Mesenchymal stem cell (in vitro differentiated cells and primary cell): Measurements from ENCODE around the gene GNAZ.
"Not testable (repeated sequence)": the region's sequence is repeated elsewhere in the genome, so short reads cannot be mapped to it uniquely, and the experiment has no call there.

Experiments used
- DNase-seq: peaks from one replicate; pipeline ENCODE4 v3.0.0-alpha.2; 2013
- H2AFZ ChIP-seq: one replicate; pipeline ENCODE4 v1.6.1; 2013; ENCODE audit warnings: low read depth, mild to moderate bottlenecking, control low read depth, inconsistent platforms, low read length, moderate library complexity
- H2AK5ac ChIP-seq: 2 replicates; pipeline ENCODE4 v1.6.1; 2013; ENCODE audit warnings: low read length, moderate library complexity, mild to moderate bottlenecking, inconsistent platforms; ENCODE audit not compliant: severe bottlenecking
- H2BK120ac ChIP-seq: one replicate; pipeline ENCODE4 v1.6.1; 2013; ENCODE audit warnings: low read depth, mild to moderate bottlenecking, inconsistent platforms, low read length, moderate library complexity
- H2BK12ac ChIP-seq, 2 experiments: one replicate each; pipeline ENCODE4 v1.6.1; 2013; ENCODE audit warnings: inconsistent platforms in 2 of 2, low read length in 2 of 2, mild to moderate bottlenecking in 2 of 2, moderate library complexity in 2 of 2, control low read depth in 1 of 2
- H2BK15ac ChIP-seq: one replicate; pipeline ENCODE4 v1.6.1; 2013; ENCODE audit warnings: mild to moderate bottlenecking, low read depth, inconsistent platforms; ENCODE audit not compliant: poor library complexity, severe bottlenecking
- H2BK5ac ChIP-seq: 2 replicates; pipeline ENCODE4 v1.6.1; 2013; ENCODE audit warnings: low read depth, mild to moderate bottlenecking, low read length, control low read depth, inconsistent platforms; ENCODE audit not compliant: poor library complexity, severe bottlenecking
- H3K14ac ChIP-seq, 2 experiments: one replicate each; pipeline ENCODE4 v1.6.1; 2013; ENCODE audit warnings: inconsistent platforms in 2 of 2, low read length in 2 of 2, control low read depth in 1 of 2, mild to moderate bottlenecking in 1 of 2, moderate library complexity in 1 of 2
- H3K18ac ChIP-seq, 2 experiments: one replicate each; pipeline ENCODE4 v1.6.1; 2013; ENCODE audit warnings: inconsistent platforms in 2 of 2, low read length in 2 of 2, control low read depth in 1 of 2, low read depth in 1 of 2, mild to moderate bottlenecking in 1 of 2
- H3K23ac ChIP-seq, 2 experiments: one replicate each; pipeline ENCODE4 v1.6.1; 2013; ENCODE audit warnings: inconsistent platforms in 2 of 2, low read length in 2 of 2, mild to moderate bottlenecking in 2 of 2, moderate library complexity in 2 of 2, control low read depth in 1 of 2
- H3K27ac ChIP-seq: 2 replicates; pipeline ENCODE4 v1.5.1; 2013; ENCODE audit warnings: mild to moderate bottlenecking, moderate library complexity, low read length, control low read depth, inconsistent platforms; ENCODE audit not compliant: poor library complexity, severe bottlenecking
- H3K27me3 ChIP-seq, 2 experiments: 2 replicates each; pipeline versions ENCODE4 v1.6.1 to v1.7.0; 2013; ENCODE audit warnings: low read length in 2 of 2, mild to moderate bottlenecking in 2 of 2, moderate library complexity in 2 of 2, control low read depth in 1 of 2, inconsistent platforms in 1 of 2; ENCODE audit not compliant: control insufficient read depth in 1 of 2, insufficient read depth in 1 of 2
- H3K36me3 ChIP-seq, 2 experiments: 2 replicates each; pipeline versions ENCODE4 v1.6.1 to v1.7.0; 2013; ENCODE audit warnings: low read length in 2 of 2, control low read depth in 1 of 2, inconsistent platforms in 1 of 2, low read depth in 1 of 2, mild to moderate bottlenecking in 1 of 2; ENCODE audit not compliant: insufficient read depth in 2 of 2, control insufficient read depth in 1 of 2
- H3K4ac ChIP-seq, 2 experiments: one replicate each; pipeline ENCODE4 v1.6.1; 2013; ENCODE audit warnings: inconsistent platforms in 2 of 2, low read length in 2 of 2, mild to moderate bottlenecking in 2 of 2, moderate library complexity in 2 of 2, control low read depth in 1 of 2, low read depth in 1 of 2
- H3K4me1 ChIP-seq: 2 replicates; pipeline ENCODE4 v1.6.1; 2013; ENCODE audit warnings: low read depth, low read length, control low read depth; ENCODE audit not compliant: control insufficient read depth, insufficient read depth
- H3K4me2 ChIP-seq: 2 replicates; pipeline ENCODE4 v1.6.1; 2013; ENCODE audit warnings: low read length, mild to moderate bottlenecking, inconsistent platforms; ENCODE audit not compliant: poor library complexity, severe bottlenecking
- H3K4me3 ChIP-seq, 2 experiments: 2 replicates each; pipeline versions ENCODE4 v1.5.1 to v1.7.0; 2013; ENCODE audit warnings: low read length in 2 of 2, mild to moderate bottlenecking in 2 of 2, control low read depth in 1 of 2, low read depth in 1 of 2; ENCODE audit not compliant: insufficient read depth in 1 of 2
- H3K79me1 ChIP-seq: replicated peaks from 2 replicates; pipeline ENCODE4 v1.6.1; 2013; ENCODE audit warnings: mild to moderate bottlenecking, control low read depth, low read length, inconsistent platforms; ENCODE audit not compliant: poor library complexity, severe bottlenecking
- H3K9ac ChIP-seq: 2 replicates; pipeline ENCODE4 v1.7.0; 2013; ENCODE audit warnings: mild to moderate bottlenecking, low read length, moderate library complexity
- H3K9me3 ChIP-seq: 2 replicates; pipeline ENCODE4 v1.7.0; 2013; ENCODE audit warnings: mild to moderate bottlenecking, low read length; ENCODE audit not compliant: control insufficient read depth
- H4K8ac ChIP-seq: one replicate; pipeline ENCODE4 v1.6.1; 2013; ENCODE audit warnings: inconsistent platforms, mild to moderate bottlenecking, low read length, moderate library complexity
- H4K91ac ChIP-seq: one replicate; pipeline ENCODE4 v1.6.1; 2013; ENCODE audit warnings: mild to moderate bottlenecking, low read length, inconsistent platforms
- WGBS: methylation state at CpG from one replicate; pipeline ENCODE4 v1.1.7; 2013; ENCODE audit warnings: mixed read lengths; 5-methylcytosine and 5-hydroxymethylcytosine counted together

Gene GNAZ

GRCh38 chr22:23047265-23047664, 23.1 kb upstream of the GNAZ start:
- Histone ChIP-seq H2AFZ (no peak overlapping the region), H3K27ac (no peak overlapping the region), H2BK5ac (no peak overlapping the region), H3K4me2 (no peak overlapping the region), H3K4ac (no peak overlapping the region), H3K27me3 (peaks cover 3 to 11% of the 10 kb centered on the region in 2 experiments), H2BK120ac (no peak overlapping the region), H3K14ac (no peak overlapping the region), H3K9me3 (no peaks in the 10 kb centered on the region), H3K4me1 (no peaks in the 10 kb centered on the region), H2AK5ac (no peak overlapping the region), H4K8ac (no peak overlapping the region), H3K36me3 (no peaks in the 10 kb centered on the region), H2BK12ac (no peak overlapping the region), H2BK15ac (no peak overlapping the region), H4K91ac (no peak overlapping the region), H3K79me1 (no peaks in the 10 kb centered on the region), H3K4me3 (no peak overlapping the region), H3K18ac (no peak overlapping the region), H3K9ac (no peak overlapping the region), H3K23ac (no peak overlapping the region)
- 83% methylated on average over 8 of the region's 8 CpGs for WGBS
- no peak for DNase-seq

GRCh38 chr22:23047742-23048141, 22.6 kb upstream of the GNAZ start:
- Histone ChIP-seq H4K8ac (no peak overlapping the region), H2BK5ac (no peak overlapping the region), H2BK12ac (no peak overlapping the region), H3K4me1 (no peaks in the 10 kb centered on the region), H3K14ac (no peak overlapping the region), H2BK120ac (no peak overlapping the region), H2BK15ac (no peak overlapping the region), H3K27me3 (peaks cover 3 to 11% of the 10 kb centered on the region in 2 experiments), H3K4me3 (no peak overlapping the region), H3K9me3 (no peaks in the 10 kb centered on the region), H3K18ac (no peak overlapping the region), H3K4ac (no peak overlapping the region), H4K91ac (no peak overlapping the region), H3K27ac (no peak overlapping the region), H3K79me1 (no peaks in the 10 kb centered on the region), H2AFZ (no peak overlapping the region), H3K36me3 (no peaks in the 10 kb centered on the region), H2AK5ac (no peak overlapping the region), H3K9ac (no peak overlapping the region), H3K23ac (no peak overlapping the region), H3K4me2 (no peak overlapping the region)
- WGBS = 79% methylated on average over 6 of the region's 6 CpGs
- DNase-seq = no peak

- H3K27ac ChIP-seq, H2BK5ac ChIP-seq, H3K18ac ChIP-seq, H2BK15ac ChIP-seq, H3K4ac ChIP-seq, DNase-seq, H3K4me1 ChIP-seq, H3K9me3 ChIP-seq, H4K91ac ChIP-seq, H3K36me3 ChIP-seq, H3K14ac ChIP-seq, H3K9ac ChIP-seq, H3K4me2 ChIP-seq, H4K8ac ChIP-seq, H3K79me1 ChIP-seq, H2BK12ac ChIP-seq, H3K23ac ChIP-seq, H2BK120ac ChIP-seq, H3K4me3 ChIP-seq, H2AK5ac ChIP-seq, H2AFZ ChIP-seq: not testable (repeated sequence)
- peaks cover 3 to 24% of the 10 kb centered on the region in 2 experiments for H3K27me3 ChIP-seq
- 78% methylated on average over 1 of the region's 1 CpG for WGBS
These were observed 19.8 kb upstream of the GNAZ start for GRCh38 chr22:23050546-23050945.

GRCh38 chr22:23053051-23053707, 17.1 kb upstream of the GNAZ start:
- Histone ChIP-seq H2AK5ac (no peak overlapping the region), H3K4me1 (no peaks in the 10 kb centered on the region), H3K9me3 (peaks cover 17% of the 10 kb centered on the region), H2AFZ (no peak overlapping the region), H3K27ac (no peak overlapping the region), H2BK5ac (no peak overlapping the region), H3K4me3 (no peak overlapping the region), H3K14ac (no peak overlapping the region), H2BK15ac (no peak overlapping the region), H3K79me1 (no peaks in the 10 kb centered on the region), H2BK120ac (no peak overlapping the region), H4K91ac (no peak overlapping the region), H3K27me3 (peaks cover 0 to 29% of the 10 kb centered on the region in 2 experiments), H3K23ac (no peak overlapping the region), H3K18ac (no peak overlapping the region), H3K4ac (no peak overlapping the region), H3K36me3 (no peaks in the 10 kb centered on the region), H2BK12ac (no peak overlapping the region), H3K9ac (no peak overlapping the region), H4K8ac (no peak overlapping the region), H3K4me2 (no peak overlapping the region)
- no peak for DNase-seq
- WGBS = 51% methylated on average over 4 of the region's 5 CpGs
